Esophagus muscularis mucosa (tissue), 4 donors: Measurements from ENCODE around the gene SULT1A3. TPM values are rescaled to one million over a fixed set of nuclear protein-coding genes. Genes with fewer than 3 reads are reported as not detected.
"Not testable (repeated sequence)": the region's sequence is repeated elsewhere in the genome, so short reads cannot be mapped to it uniquely, and the experiment has no call there.

Experiments used
- DNase-seq: peaks from one replicate; pipeline ENCODE4 v3.0.0-alpha.2; 2017; ENCODE audit errors: extremely low spot score
- H3K27ac ChIP-seq, 4 donors: fragments of 200-600 bp; sonication (generic); replicated peaks in 1 of 4; 1 replicate in 3 of 4; 2 replicates in 1 of 4; pipeline ENCODE4 v1.5.1; 2016 to 2019; ENCODE audit warnings: mild to moderate bottlenecking in 1 of 4
- H3K27me3 ChIP-seq, 4 donors: fragments of 200-600 bp; sonication (generic); one replicate each; pipeline versions ENCODE4 v1.5.1 to v1.6.0; 2016 to 2019
- H3K36me3 ChIP-seq, 4 donors: fragments of 200-600 bp; sonication (generic); one replicate each; pipeline ENCODE4 v1.5.1; 2016 to 2019
- H3K4me1 ChIP-seq, 4 donors: fragments of 200-600 bp; sonication (generic); one replicate each; pipeline ENCODE4 v1.5.1; 2016 to 2019
- H3K4me3 ChIP-seq, 4 donors: fragments of 200-600 bp; sonication (generic); 1 replicate in 2 of 4; 2 replicates in 2 of 4; pipeline ENCODE4 v1.5.1; 2016 to 2019; ENCODE audit warnings: mild to moderate bottlenecking in 4 of 4, moderate library complexity in 1 of 4
- H3K9me3 ChIP-seq, 4 donors: fragments of 200-600 bp; sonication (generic); 1 replicate in 3 of 4; 2 replicates in 1 of 4; pipeline ENCODE4 v1.5.1; 2016 to 2019
- CTCF ChIP-seq, 3 experiments: fragments of 200-600 bp in 2 of 3; fragments of 450-650 bp in 1 of 3; sonication (generic) in 2 of 3; IDR thresholded peaks; one replicate each; pipeline ENCODE4 v1.5.1; 2017 to 2019; ENCODE audit warnings: antibody characterized with exemption in 3 of 3, mild to moderate bottlenecking in 2 of 3, moderate library complexity in 1 of 3
- EP300 ChIP-seq: sonication (generic); formaldehyde crosslinking; IDR thresholded peaks from one replicate; pipeline ENCODE4 v1.6.1; 2017; ENCODE audit warnings: antibody characterized with exemption
- POLR2A ChIP-seq: fragments of 450-650 bp; IDR thresholded peaks from one replicate; pipeline ENCODE4 v1.6.1; 2017; ENCODE audit warnings: antibody characterized with exemption, moderate library complexity, mild to moderate bottlenecking, low read depth
- POLR2AphosphoS5 ChIP-seq, 2 donors: sonication (generic); formaldehyde crosslinking; IDR thresholded peaks; one replicate each; pipeline ENCODE4 v1.6.1; 2017; ENCODE audit warnings: antibody characterized with exemption in 2 of 2
- WGBS: methylation state at CpG from one replicate; pipeline ENCODE4 v1.1.5; 2018; 5-methylcytosine and 5-hydroxymethylcytosine counted together
- intact Hi-C: fragments of 100-400 bp; cut with DNase I; formaldehyde crosslinking; loops from one replicate; pipeline ENCODE4 v1.15.1; 2023
- total RNA-seq, 4 donors: library from RNA; depleted of rRNA; stranded (reverse); fragments of >200 nt; gene quantifications; one replicate each; pipeline versions ENCODE4 v1.1.0 to v1.2.1, GENCODE V29; 2016

SULT1A3 gene
- total RNA-seq, 4 donors from 2014 or later: 2.5 to 23.7 (median 15.0) TPM

- Histone ChIP-seq H3K27me3 (no peaks in the 10 kb centered on the region), H3K27ac (no peak overlapping the region), H3K4me1 (no peaks in the 10 kb centered on the region), H3K9me3 (no peaks in the 10 kb centered on the region), H3K36me3 (no peaks in the 10 kb centered on the region), H3K4me3 (no peak overlapping the region)
- intact Hi-C loops: no loop called here
- no peak for DNase-seq
- 86% methylated on average over 3 of the region's 3 CpGs for WGBS
- TF ChIP-seq POLR2AphosphoS5 (IDR thresholded peaks at IDR 0.05) (no peak), POLR2A (no peak), CTCF (IDR thresholded peaks at IDR 0.05) (no peak), EP300 (no peak)
These were observed 35.5 kb upstream of the SULT1A3 start for GRCh38 chr16:30163538-30163937.

DNA sequence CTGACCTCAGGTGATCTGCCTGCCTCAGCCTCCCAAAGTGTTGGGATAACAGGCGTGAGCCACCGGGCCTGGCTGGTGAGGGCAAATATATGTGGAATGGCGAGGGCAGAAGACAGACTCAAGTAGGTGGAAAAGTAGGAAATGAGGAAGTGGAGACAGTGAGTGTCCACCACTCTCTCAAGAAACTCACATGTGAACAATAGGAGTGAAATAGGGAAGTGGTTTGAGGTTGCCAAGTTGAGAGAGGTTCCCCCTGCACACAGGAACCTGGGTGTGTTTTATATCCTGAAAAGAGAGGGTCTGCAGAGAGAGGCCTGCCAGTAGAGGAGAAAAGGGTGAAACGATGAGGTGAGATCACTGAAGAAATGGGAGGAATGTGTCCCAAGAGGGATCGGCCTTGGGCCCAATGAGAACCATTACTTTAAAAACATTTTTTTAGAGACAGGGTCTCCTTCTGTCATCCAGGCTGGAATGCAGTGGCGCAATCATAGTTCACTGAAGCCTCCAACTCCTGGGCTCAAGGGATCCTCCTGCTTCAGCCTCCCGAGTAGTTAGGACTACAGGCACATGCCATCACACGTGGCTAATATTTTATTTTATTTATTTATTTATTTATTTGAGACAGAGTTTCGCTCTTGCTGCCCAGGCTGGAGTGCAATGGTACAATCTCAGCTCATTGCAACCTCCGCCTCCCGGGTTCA lies 32.7 kb upstream of the SULT1A3 start:
- H3K27ac ChIP-seq: no peak overlapping the region
- DNase-seq: no peak
- TF ChIP-seq POLR2AphosphoS5 (IDR thresholded peaks at IDR 0.05): no peak
- TF ChIP-seq CTCF (IDR thresholded peaks at IDR 0.05): no peak
- TF ChIP-seq POLR2A: no peak
- no peak for TF ChIP-seq EP300
- H3K4me3 ChIP-seq: no peak overlapping the region
- no peaks in the 10 kb centered on the region for H3K36me3 ChIP-seq
- intact Hi-C loops: no loop called here
- 84% methylated on average over 11 of the region's 11 CpGs for WGBS
- H3K27me3 ChIP-seq: no peaks in the 10 kb centered on the region
- no peaks in the 10 kb centered on the region for H3K4me1 ChIP-seq
- no peaks in the 10 kb centered on the region for H3K9me3 ChIP-seq

- H3K27ac ChIP-seq, intact Hi-C loops, H3K9me3 ChIP-seq: not testable (repeated sequence)
These were observed 30.3 kb upstream of the SULT1A3 start for GRCh38 chr16:30168746-30169145.

DNA sequence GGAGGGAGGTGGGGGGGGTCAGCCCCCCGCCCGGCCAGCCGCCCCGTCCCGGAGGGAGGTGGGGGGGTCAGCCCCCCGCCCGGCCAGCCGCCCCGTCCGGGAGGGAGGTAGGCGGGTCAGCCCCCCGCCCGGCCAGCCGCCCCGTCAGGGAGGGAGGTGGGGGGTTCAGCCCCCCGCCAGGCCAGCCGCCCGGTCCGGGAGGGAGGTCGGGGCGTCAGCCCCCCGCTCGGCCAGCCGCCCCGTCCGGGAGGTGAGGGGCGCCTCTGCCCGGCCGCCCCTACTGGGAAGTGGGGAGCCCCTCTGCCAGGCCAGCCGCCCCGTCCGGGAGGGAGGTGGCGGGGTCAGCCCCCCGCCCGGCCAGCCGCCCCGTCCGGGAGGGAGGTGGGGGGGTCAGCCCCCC lies 29.6 kb upstream of the SULT1A3 start:
- H3K4me3 ChIP-seq, DNase-seq, intact Hi-C loops, H3K36me3 ChIP-seq, H3K27ac ChIP-seq, H3K4me1 ChIP-seq, H3K27me3 ChIP-seq, H3K9me3 ChIP-seq: not testable (repeated sequence)
- WGBS: no CpG with 5 or more reads among the region's 38 CpGs

More at GRCh38 chr16:30168746-30169145, 30.3 kb upstream of the SULT1A3 start:
- not testable (repeated sequence) for DNase-seq, H3K36me3 ChIP-seq, H3K27me3 ChIP-seq, H3K4me3 ChIP-seq, H3K4me1 ChIP-seq
- WGBS: no CpG with 5 or more reads among the region's 29 CpGs

DNA sequence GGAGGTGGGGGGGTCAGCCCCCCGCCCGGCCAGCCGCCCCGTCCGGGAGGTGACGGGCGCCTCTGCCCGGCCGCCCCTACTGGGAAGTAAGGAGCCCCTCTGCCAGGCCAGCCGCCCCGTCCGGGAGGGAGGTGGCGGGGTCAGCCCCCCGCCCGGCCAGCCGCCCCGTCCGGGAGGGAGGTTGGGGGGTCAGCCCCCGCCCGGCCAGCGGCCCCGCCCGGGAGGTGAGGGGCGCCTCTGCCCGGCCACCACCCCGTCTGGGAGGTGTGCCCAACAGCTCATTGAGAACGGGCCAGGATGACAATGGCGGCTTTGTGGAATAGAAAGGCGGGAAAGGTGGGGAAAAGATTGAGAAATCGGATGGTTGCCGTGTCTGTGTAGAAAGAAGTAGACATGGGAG lies 28.9 kb upstream of the SULT1A3 start:
- intact Hi-C loops, DNase-seq, H3K4me3 ChIP-seq, H3K36me3 ChIP-seq, H3K4me1 ChIP-seq, H3K9me3 ChIP-seq, H3K27ac ChIP-seq, H3K27me3 ChIP-seq: not testable (repeated sequence)
- no CpG with 5 or more reads among the region's 31 CpGs for WGBS

- Histone ChIP-seq H3K27ac (no peak overlapping the region), H3K27me3 (no peaks in the 10 kb centered on the region), H3K4me1 (no peaks in the 10 kb centered on the region), H3K9me3 (no peaks in the 10 kb centered on the region), H3K4me3 (no peak overlapping the region), H3K36me3 (no peaks in the 10 kb centered on the region)
- intact Hi-C loops: no loop called here
- DNase-seq: no peak
- no peak for TF ChIP-seq EP300
- TF ChIP-seq POLR2A: no peak
- no peak for TF ChIP-seq POLR2AphosphoS5 (IDR thresholded peaks at IDR 0.05)
- no peak for TF ChIP-seq CTCF (IDR thresholded peaks at IDR 0.05)
- WGBS: 77% methylated on average over 7 of the region's 7 CpGs
These were observed 26.0 kb upstream of the SULT1A3 start for GRCh38 chr16:30173054-30173453.

DNA sequence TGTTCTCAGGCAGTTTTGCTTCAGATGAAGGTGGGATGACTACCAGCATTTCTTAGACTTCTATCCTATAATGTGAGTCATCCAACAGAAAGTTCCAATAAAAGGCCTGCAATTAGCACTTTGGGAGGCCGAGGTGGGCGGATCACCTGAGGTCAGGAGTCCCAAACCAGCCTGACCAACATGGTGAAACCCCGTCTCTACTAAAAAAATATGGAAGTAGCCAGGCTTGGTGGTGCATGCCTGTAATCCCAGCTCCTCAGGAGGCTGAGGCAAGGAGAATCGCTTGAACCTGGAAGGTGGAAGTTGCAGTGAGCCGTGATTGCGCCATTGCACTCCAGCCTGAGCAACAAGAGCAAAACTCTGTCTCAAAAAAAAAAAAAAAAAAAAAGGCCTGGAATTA lies 22.2 kb upstream of the SULT1A3 start:
- DNase-seq, H3K27ac ChIP-seq, H3K27me3 ChIP-seq, intact Hi-C loops, H3K36me3 ChIP-seq, H3K4me1 ChIP-seq, H3K9me3 ChIP-seq, H3K4me3 ChIP-seq: not testable (repeated sequence)
- WGBS: 84% methylated on average over 6 of the region's 6 CpGs
